NCI-H345 (cell line): Measurements from ENCODE around the gene AP1S3.
A peak's percentile ranks its signal among the peaks of the same experiment; 100 is the strongest.
"Not testable (repeated sequence)": the region's sequence is repeated elsewhere in the genome, so short reads cannot be mapped to it uniquely, and the experiment has no call there.

Experiments used
- DNase-seq: peaks from one replicate; lab custom pipeline; 2025; lab: John Stamatoyannopoulos, UW

The AP1S3 gene

GRCh38 chr2:223837287-223838061, at the start of gene AP1S3:
AP1S3 (minus strand) TSS chr2:223837582; CDS start chr2:223837450, 132 bp downstream.
- DNase-seq, result peak; percentile 87

GRCh38 chr2:223887127-223887526, 49.7 kb upstream of the AP1S3 start:
- DNase-seq, result no peak

DNA sequence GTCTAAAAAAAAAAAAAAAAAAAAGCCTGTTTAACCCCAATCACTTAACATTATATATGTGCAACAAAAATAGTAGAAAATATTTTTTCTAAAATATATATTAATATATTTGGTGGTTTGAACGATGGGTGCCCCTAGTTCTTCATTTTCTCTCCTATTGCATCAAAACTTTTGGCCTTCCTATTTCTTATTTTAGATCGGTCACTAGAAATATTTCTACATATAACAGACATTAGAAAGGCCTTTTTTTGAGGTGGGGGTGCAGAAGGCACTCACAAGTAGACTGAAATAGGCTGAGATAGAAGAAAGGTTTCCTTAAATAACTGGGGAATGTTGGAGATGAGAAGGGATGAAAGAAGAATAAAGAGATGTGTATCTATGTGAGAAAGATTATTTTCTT, 49.3 kb upstream of the AP1S3 start:
- no peak for DNase-seq

DNA sequence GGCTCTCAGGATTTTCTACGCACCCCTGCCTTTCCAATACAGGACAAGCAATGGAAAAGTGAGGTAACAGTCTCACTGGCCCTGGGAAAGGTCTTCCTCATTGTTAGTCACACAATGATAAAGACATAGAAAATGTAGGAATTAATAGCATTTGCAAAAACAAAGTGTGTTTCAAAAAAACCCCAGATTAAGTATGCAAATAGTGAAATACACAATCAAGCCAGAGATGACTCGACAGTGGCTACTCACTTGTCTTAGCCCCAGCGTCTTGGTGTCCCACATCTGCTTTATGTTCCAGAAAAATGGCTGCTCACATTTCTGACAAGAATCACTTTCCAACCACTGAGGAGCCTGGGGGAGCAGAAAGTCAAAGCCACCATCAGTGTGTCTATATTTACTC, 47.0 kb upstream of the AP1S3 start:
- DNase-seq, result no peak

DNA sequence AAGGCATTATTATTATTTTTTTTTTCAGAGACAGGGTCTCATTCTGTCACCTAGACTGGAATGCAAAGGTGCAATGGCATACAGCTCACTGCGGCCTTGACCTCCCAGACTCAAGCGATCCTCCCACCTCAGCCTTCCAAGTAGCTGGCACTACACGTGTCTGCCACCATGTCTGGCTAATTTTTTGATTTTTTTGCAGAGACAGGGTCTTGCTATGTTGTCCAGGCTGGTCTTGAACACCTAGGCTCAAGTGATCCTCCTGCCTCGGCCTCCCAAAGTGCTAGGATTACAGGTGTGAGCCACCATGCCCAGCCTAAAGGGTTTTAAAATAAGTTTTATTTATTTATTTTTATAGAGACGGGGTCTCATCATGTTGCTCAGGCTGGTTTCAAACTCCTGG, 45.3 kb upstream of the AP1S3 start:
- DNase-seq, result no peak

GRCh38 chr2:223880796-223881195, 43.4 kb upstream of the AP1S3 start:
- no peak for DNase-seq

GRCh38 chr2:223877721-223878410, 40.5 kb upstream of the AP1S3 start:
- no peak for DNase-seq

- no peak for DNase-seq
These were observed 36.3 kb upstream of the AP1S3 start for GRCh38 chr2:223873672-223874071.

- not testable (repeated sequence) for DNase-seq
These were observed 35.4 kb upstream of the AP1S3 start for GRCh38 chr2:223872772-223873171.

- not testable (repeated sequence) for DNase-seq
These were observed 34.3 kb upstream of the AP1S3 start for GRCh38 chr2:223871661-223872060.

GRCh38 chr2:223870840-223871611, 33.6 kb upstream of the AP1S3 start:
- DNase-seq, result no peak

- no peak for DNase-seq
These were observed 30.6 kb upstream of the AP1S3 start for GRCh38 chr2:223868005-223868404.

DNA sequence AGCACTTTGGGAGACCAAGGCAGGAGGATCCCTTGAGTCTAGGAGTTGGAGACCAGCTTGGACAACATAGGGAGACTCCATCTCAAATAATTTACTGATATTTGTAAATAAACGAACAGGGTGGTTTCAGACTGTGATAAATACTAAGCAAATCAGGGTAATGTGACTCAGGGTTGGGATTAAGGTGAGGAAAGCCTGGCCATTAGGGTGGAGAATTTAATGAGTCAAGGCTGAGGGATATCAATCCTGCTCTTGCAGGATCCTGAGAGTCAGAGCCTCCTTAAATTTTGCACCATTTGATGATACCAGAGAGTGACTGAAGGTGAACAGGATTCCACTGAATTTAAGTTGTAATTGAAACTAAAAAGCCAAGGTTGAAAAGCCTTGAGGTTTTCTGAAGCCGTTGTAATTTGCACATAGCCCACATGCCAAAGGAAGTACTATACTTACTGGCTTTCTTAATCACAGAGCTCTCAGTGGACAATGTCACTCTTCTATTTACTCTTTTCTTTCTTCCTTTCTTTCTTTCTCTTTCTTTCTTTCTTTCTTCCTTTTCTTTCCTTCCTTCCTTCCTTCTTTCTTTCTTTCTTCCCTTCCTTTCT, 28.6 kb upstream of the AP1S3 start:
- DNase-seq, result no peak

- DNase-seq, result no peak
These were observed 27.7 kb upstream of the AP1S3 start for GRCh38 chr2:223865124-223865523.

GRCh38 chr2:223863491-223863890, 26.1 kb upstream of the AP1S3 start:
- no peak for DNase-seq

- no peak for DNase-seq
These were observed 23.7 kb upstream of the AP1S3 start for GRCh38 chr2:223860809-223861738.

GRCh38 chr2:223859070-223859469, 21.7 kb upstream of the AP1S3 start:
- DNase-seq, result no peak

DNA sequence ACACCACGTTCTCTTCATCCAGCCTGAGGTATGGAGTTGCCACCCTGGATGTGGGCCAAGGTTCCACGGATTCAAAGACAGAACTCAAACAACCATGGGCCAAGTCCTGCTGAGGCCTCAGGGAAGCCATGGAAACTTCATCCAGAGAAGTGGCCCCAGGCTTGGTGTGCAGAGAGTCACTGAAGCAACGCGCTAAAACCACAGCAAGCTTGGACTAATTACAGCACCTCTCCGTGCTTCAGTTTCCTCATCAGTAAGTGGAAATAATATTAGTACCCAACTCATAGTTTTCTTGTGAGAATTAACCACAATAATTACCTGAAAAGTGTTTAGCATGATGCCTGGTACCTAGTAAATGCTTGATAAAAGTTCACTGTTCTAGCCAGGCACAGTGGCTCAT, 19.2 kb upstream of the AP1S3 start:
- DNase-seq, result no peak

- no peak for DNase-seq
These were observed 18.6 kb upstream of the AP1S3 start for GRCh38 chr2:223856021-223856420.

DNA sequence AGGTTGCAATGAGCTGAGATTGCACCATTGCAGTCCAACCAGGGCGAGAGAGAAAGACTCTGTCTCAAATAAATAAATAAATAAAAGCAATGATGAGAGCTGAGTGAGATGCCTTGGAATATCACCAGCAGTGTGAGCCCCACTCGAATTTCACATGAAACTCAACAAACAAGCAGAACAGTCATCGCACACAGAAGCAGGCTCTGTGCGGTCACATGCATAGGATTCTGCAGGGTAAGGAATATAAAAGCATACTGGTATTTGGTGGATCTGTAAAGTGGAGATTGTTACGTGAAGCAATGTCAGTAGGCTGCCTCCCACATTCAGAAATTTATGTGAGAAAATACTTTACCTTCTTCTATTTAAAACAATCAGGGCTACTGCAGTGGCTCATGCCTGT, 18.0 kb upstream of the AP1S3 start:
- DNase-seq, result no peak

DNA sequence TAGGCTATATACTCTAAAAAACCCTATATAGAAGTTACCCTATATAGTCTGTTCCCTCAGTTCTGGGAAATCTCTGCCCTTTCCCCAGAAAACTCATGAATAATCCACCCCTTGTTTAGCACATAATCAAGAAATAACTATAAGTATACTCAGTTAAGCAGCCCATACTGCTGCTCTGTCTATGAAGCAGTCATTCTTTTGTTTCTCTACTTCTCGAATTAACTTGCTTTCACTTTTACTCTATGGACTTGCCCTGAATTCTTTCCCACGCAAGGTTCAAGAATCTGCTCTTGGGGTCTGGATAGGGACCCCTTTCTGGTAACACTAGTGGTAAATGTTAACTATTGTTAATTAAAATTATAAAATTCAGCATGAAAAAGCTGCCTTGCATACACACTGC, 17.4 kb upstream of the AP1S3 start:
- DNase-seq, result no peak
